H1 (cell line): ENCODE results near the gene LYL1. TPM values are rescaled to one million over a fixed set of nuclear protein-coding genes. Genes with fewer than 3 reads are reported as not detected.

ENCODE experiments used
- BCL11A ChIP-seq, 2 experiments: IDR thresholded peaks; one replicate each; pipeline ENCODE4 v1.6.1; 2011; ENCODE audit warnings: low read depth in 2 of 2, low read length in 2 of 2, mild to moderate bottlenecking in 2 of 2
- polyA plus RNA-seq, 7 experiments: library from polyadenylated mRNA; depleted of rRNA in 3 of 7; stranded (reverse) in 5 of 7; unstranded in 2 of 7; fragments of >200 nt in 5 of 7; fragments of 200-250 nt in 2 of 7; gene quantifications; 1 replicate in 5 of 7; 2 replicates in 1 of 7; 4 replicates in 1 of 7; pipeline versions ENCODE4 v1.2.1 to v1.2.3, GENCODE V29; 2011 to 2013; ENCODE audit warnings: missing spikeins in 2 of 7, mixed read lengths in 2 of 7
- total RNA-seq: library from RNA; stranded (reverse); fragmentation: NEBNext Ultra II Directional; extraction: Animal tissue kit (Norgen Biotek cat#: 25700); gene quantifications from 2 replicates; pipeline ENCODE4 v1.2.1, GENCODE V29; 2021
- TF ChIP-seq, protein P1 (sequence below): IDR thresholded peaks from 2 replicates; pipeline ENCODE4 v1.6.1; 2012; ENCODE audit warnings: inconsistent platforms

The LYL1 gene
- total and polyA plus RNA-seq, 2 of the 8 experiments (the other 6 are each of a cell fraction or from before 2014, with no cell fraction given), result 0.58 to 0.76 TPM

DNA sequence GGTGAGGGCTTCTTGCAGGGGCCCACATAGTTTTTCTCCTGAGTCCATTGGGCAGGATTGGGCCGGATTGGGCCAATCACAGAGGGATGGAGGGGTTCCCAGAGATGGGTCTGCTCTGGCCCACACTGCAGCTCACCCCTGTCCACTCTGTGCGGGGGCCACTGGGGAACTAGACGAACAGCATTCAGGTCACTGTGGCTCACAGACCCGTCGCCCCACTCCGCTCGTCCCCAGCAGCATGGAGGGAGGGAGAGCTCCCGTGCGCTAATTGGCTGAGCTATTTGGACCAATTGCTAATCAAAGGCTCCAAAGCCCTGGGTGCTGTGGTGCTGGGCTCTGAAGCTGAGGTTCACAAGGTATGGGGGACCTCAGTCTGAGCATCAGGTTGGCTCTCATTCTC, 26.7 kb upstream of the LYL1 start (continued):
- TF ChIP-seq, protein P1, sequence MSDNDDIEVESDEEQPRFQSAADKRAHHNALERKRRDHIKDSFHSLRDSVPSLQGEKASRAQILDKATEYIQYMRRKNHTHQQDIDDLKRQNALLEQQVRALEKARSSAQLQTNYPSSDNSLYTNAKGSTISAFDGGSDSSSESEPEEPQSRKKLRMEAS, result no peak
- no peak for TF ChIP-seq BCL11A (IDR thresholded peaks at IDR 0.05; ENCODE audit: low read depth in 2 of 2, low read length in 2 of 2)
